ENCODE results near the gene ING5.

The ING5 gene

GRCh38 chr2:241721852-241722251 is 20.0 kb downstream of the ING5 start:
- Histone ChIP-seq H3K9me3 (ENCODE audit: low read length) (peaks cover 14% of the 10 kb centered on the region), H3K9ac (ENCODE audit: low read length) (no peak overlapping the region), H3K36me3 (ENCODE audit: insufficient read depth, low read length) (peaks cover 63% of the 10 kb centered on the region), H3F3A (ENCODE audit: insufficient read depth, low read length) (no peaks in the 10 kb centered on the region), H3K9me2 (ENCODE audit: low read depth, low read length) (no peaks in the 10 kb centered on the region), H3K4me1 (ENCODE audit: insufficient read depth, low read length, severe bottlenecking) (no peaks in the 10 kb centered on the region), H3K4me3 (ENCODE audit: low read depth, low read length, poor library complexity, severe bottlenecking) (no peak overlapping the region), H3K79me2 (ENCODE audit: insufficient read depth, low read length) (no peaks in the 10 kb centered on the region), H3K27ac (ENCODE audit: low read depth, low read length, poor library complexity, severe bottlenecking) (no peak overlapping the region), H3K27me3 (ENCODE audit: insufficient read depth, low read length) (no peaks in the 10 kb centered on the region), H3K4me2 (ENCODE audit: low read length) (no peak overlapping the region), H2AFZ (ENCODE audit: low read length) (no peak overlapping the region), H4K20me1 (ENCODE audit: insufficient read depth, low read length) (no peaks in the 10 kb centered on the region)
- TF ChIP-seq EZH2 (IDR thresholded peaks at IDR 0.05; ENCODE audit: borderline replicate concordance, low read length) (no peak), CTCF (IDR thresholded peaks at IDR 0.05; ENCODE audit: low read length) (no peak)

- no peaks in the 10 kb centered on the region for H3F3A ChIP-seq (ENCODE audit: insufficient read depth, low read length)
- H4K20me1 ChIP-seq (ENCODE audit: insufficient read depth, low read length) = no peaks in the 10 kb centered on the region
- no peak overlapping the region for H3K4me2 ChIP-seq (ENCODE audit: low read length)
- no peaks in the 10 kb centered on the region for H3K79me2 ChIP-seq (ENCODE audit: insufficient read depth, low read length)
- no peak overlapping the region for H3K9ac ChIP-seq (ENCODE audit: low read length)
- peaks cover 63% of the 10 kb centered on the region for H3K36me3 ChIP-seq (ENCODE audit: insufficient read depth, low read length)
- TF ChIP-seq EZH2 (IDR thresholded peaks at IDR 0.05; ENCODE audit: borderline replicate concordance, low read length) = no peak
- TF ChIP-seq CTCF (IDR thresholded peaks at IDR 0.05; ENCODE audit: low read length) = no peak
- peaks cover 14% of the 10 kb centered on the region for H3K9me3 ChIP-seq (ENCODE audit: low read length)
- H3K4me1 ChIP-seq (ENCODE audit: insufficient read depth, low read length, severe bottlenecking) = no peaks in the 10 kb centered on the region
- no peaks in the 10 kb centered on the region for H3K27me3 ChIP-seq (ENCODE audit: insufficient read depth, low read length)
- H2AFZ ChIP-seq (ENCODE audit: low read length) = no peak overlapping the region
- no peak overlapping the region for H3K4me3 ChIP-seq (ENCODE audit: low read depth, low read length, poor library complexity, severe bottlenecking)
- no peak overlapping the region for H3K27ac ChIP-seq (ENCODE audit: low read depth, low read length, poor library complexity, severe bottlenecking)
- H3K9me2 ChIP-seq (ENCODE audit: low read depth, low read length) = no peaks in the 10 kb centered on the region
Observed at GRCh38 chr2:241722896-241723454, 21.1 kb downstream of the ING5 start.

GRCh38 chr2:241724259-241724974 is 22.6 kb downstream of the ING5 start:
- Histone ChIP-seq H3K36me3 (ENCODE audit: insufficient read depth, low read length) (peaks cover 57% of the 10 kb centered on the region), H3K4me3 (ENCODE audit: low read depth, low read length, poor library complexity, severe bottlenecking) (no peak overlapping the region), H3K4me2 (ENCODE audit: low read length) (no peak overlapping the region)

More at GRCh38 chr2:241724259-241724974, 22.6 kb downstream of the ING5 start:
- H4K20me1 ChIP-seq (ENCODE audit: insufficient read depth, low read length) = no peaks in the 10 kb centered on the region
- TF ChIP-seq CTCF (IDR thresholded peaks at IDR 0.05; ENCODE audit: low read length) (peak; percentile 20; the same call in 1 of the 2 replicates), EZH2 (IDR thresholded peaks at IDR 0.05; ENCODE audit: borderline replicate concordance, low read length) (no peak)
- no peak overlapping the region for H2AFZ ChIP-seq (ENCODE audit: low read length)
- peaks cover 14% of the 10 kb centered on the region for H3K9me3 ChIP-seq (ENCODE audit: low read length)
- no peak overlapping the region for H3K9ac ChIP-seq (ENCODE audit: low read length)
- H3K27me3 ChIP-seq (ENCODE audit: insufficient read depth, low read length) = no peaks in the 10 kb centered on the region
- no peaks in the 10 kb centered on the region for H3K79me2 ChIP-seq (ENCODE audit: insufficient read depth, low read length)
- H3K9me2 ChIP-seq (ENCODE audit: low read depth, low read length) = no peaks in the 10 kb centered on the region
- no peak overlapping the region for H3K27ac ChIP-seq (ENCODE audit: low read depth, low read length, poor library complexity, severe bottlenecking)
- no peaks in the 10 kb centered on the region for H3F3A ChIP-seq (ENCODE audit: insufficient read depth, low read length)
- no peaks in the 10 kb centered on the region for H3K4me1 ChIP-seq (ENCODE audit: insufficient read depth, low read length, severe bottlenecking)
